Brain microvascular endothelial cell (primary cell): ENCODE results near the gene CYP2R1.
"Not testable (repeated sequence)": the region's sequence is repeated elsewhere in the genome, so short reads cannot be mapped to it uniquely, and the experiment has no call there.

Experiments used
- DNase-seq: peaks from one replicate; pipeline ENCODE4 v3.0.0-alpha.2; 2020
- H3K27ac ChIP-seq: fragments of 250-450 bp; sonication (Bioruptor Pico); 2 replicates; pipeline ENCODE4 v1.5.1; 2020; ENCODE audit warnings: mild to moderate bottlenecking, moderate library complexity
- H3K27me3 ChIP-seq: fragments of 250-450 bp; sonication (Bioruptor Pico); replicated peaks from 2 replicates; pipeline ENCODE4 v1.5.1; 2020; ENCODE audit warnings: mild to moderate bottlenecking
- H3K36me3 ChIP-seq: fragments of 250-450 bp; sonication (Bioruptor Pico); replicated peaks from 2 replicates; pipeline ENCODE4 v1.5.1; 2020; ENCODE audit warnings: mild to moderate bottlenecking
- H3K4me3 ChIP-seq: 2 replicates; pipeline ENCODE4 v1.5.1; 2011; ENCODE audit warnings: low read depth, mild to moderate bottlenecking, control low read depth, low read length, moderate library complexity
- CTCF ChIP-seq: IDR thresholded peaks from 2 replicates; pipeline ENCODE4 v1.5.1; 2011; ENCODE audit warnings: low read depth, mild to moderate bottlenecking, moderate library complexity, low read length, control low read depth, inconsistent platforms; ENCODE audit errors: missing control alignments
- in situ Hi-C: cut with HindIII; loops from 2 replicates; pipeline ENCODE4 v1.10.0; 2017; ENCODE audit warnings: low sequenced_read_pairs, low pct_ligation_motif_present

CYP2R1 gene

GRCh38 chr11:14891143-14892035 is 642 bp downstream of the CYP2R1 start:
- peak; percentile 12 for TF ChIP-seq CTCF
- Histone ChIP-seq H3K36me3 (no peaks in the 10 kb centered on the region), H3K4me3 (peak overlapping the region; percentile 76), H3K27me3 (no peaks in the 10 kb centered on the region), H3K27ac (peak overlapping the region; percentile 68)
- in situ Hi-C loops: no loop called here
- DNase-seq: peak; percentile 71

GRCh38 chr11:14886513-14886912 is 5.5 kb downstream of the CYP2R1 start:
- in situ Hi-C loops: no loop called here
- no peaks in the 10 kb centered on the region for H3K27me3 ChIP-seq
- H3K4me3 ChIP-seq: no peak overlapping the region
- TF ChIP-seq CTCF: no peak
- DNase-seq: no peak
- H3K36me3 ChIP-seq: no peaks in the 10 kb centered on the region
- no peak overlapping the region for H3K27ac ChIP-seq

- in situ Hi-C loops: no loop called here
- no peaks in the 10 kb centered on the region for H3K27me3 ChIP-seq
- DNase-seq: no peak
- TF ChIP-seq CTCF: no peak
- H3K4me3 ChIP-seq: no peak overlapping the region
- no peaks in the 10 kb centered on the region for H3K36me3 ChIP-seq
- no peak overlapping the region for H3K27ac ChIP-seq
These were observed 7.3 kb downstream of the CYP2R1 start for GRCh38 chr11:14884667-14885273.

- H3K27me3 ChIP-seq, H3K36me3 ChIP-seq, H3K27ac ChIP-seq, DNase-seq, H3K4me3 ChIP-seq, in situ Hi-C loops: not testable (repeated sequence)
These were observed 8.3 kb downstream of the CYP2R1 start for GRCh38 chr11:14883683-14884082.

GRCh38 chr11:14882196-14882595 is 9.8 kb downstream of the CYP2R1 start:
- in situ Hi-C loops: no loop called here
- DNase-seq: no peak
- no peak for TF ChIP-seq CTCF
- Histone ChIP-seq H3K4me3 (no peak overlapping the region), H3K27ac (no peak overlapping the region), H3K36me3 (no peaks in the 10 kb centered on the region), H3K27me3 (no peaks in the 10 kb centered on the region)

- Histone ChIP-seq H3K36me3 (no peaks in the 10 kb centered on the region), H3K27ac (no peak overlapping the region), H3K27me3 (no peaks in the 10 kb centered on the region), H3K4me3 (no peak overlapping the region)
- no peak for TF ChIP-seq CTCF
- in situ Hi-C loops: no loop called here
- DNase-seq: no peak
These were observed 10.3 kb downstream of the CYP2R1 start for GRCh38 chr11:14881576-14882193.
